A673 (cell line): ENCODE data around the gene PCIF1.

Experiments used
- CTCF ChIP-seq: fragments of 300-800, 200-600 bp; sonication (generic); conservative IDR thresholded peaks from 2 replicates; pipeline ENCODE4 v1.5.1; 2017; ENCODE audit warnings: low read depth, mild to moderate bottlenecking, antibody characterized with exemption, low read length, moderate library complexity, mixed read lengths
- EZH2 ChIP-seq: fragments of 200-600 bp; sonication (generic); IDR thresholded peaks from 2 replicates; pipeline ENCODE4 v1.6.1; 2017; ENCODE audit warnings: borderline replicate concordance, low read depth, mild to moderate bottlenecking, mixed read lengths, antibody characterized with exemption, low read length; ENCODE audit not compliant: poor library complexity, severe bottlenecking

- no peak for TF ChIP-seq CTCF
- no peak for TF ChIP-seq EZH2
These were observed 29.6 kb upstream of the PCIF1 start for GRCh38 chr20:45904583-45905504.
